Thymus (tissue), 11 donors: ENCODE measurements around the gene FGFBP1. TPM values are rescaled to one million over a fixed set of nuclear protein-coding genes. Genes with fewer than 3 reads are reported as not detected.

Experiments
- DNase-seq, 9 donors: peaks; one replicate each; pipeline ENCODE4 v3.0.0-alpha.2; 2013; ENCODE audit warnings: low spot score in 9 of 9, low read depth in 6 of 9, missing footprints in 1 of 9
- H3K27ac ChIP-seq, 2 donors: one replicate each; pipeline ENCODE4 v1.5.1; 2013; ENCODE audit warnings: control low read depth in 1 of 2, low read depth in 1 of 2, low read length in 1 of 2, mild to moderate bottlenecking in 1 of 2, moderate library complexity in 1 of 2
- H3K27me3 ChIP-seq, 2 donors: one replicate each; pipeline ENCODE4 v1.5.1; 2013; ENCODE audit warnings: low read length in 1 of 2; ENCODE audit not compliant: control insufficient read depth in 2 of 2, insufficient read depth in 1 of 2
- H3K36me3 ChIP-seq, 2 donors: one replicate each; pipeline ENCODE4 v1.5.1; 2013; ENCODE audit warnings: low read length in 1 of 2, mild to moderate bottlenecking in 1 of 2, moderate library complexity in 1 of 2; ENCODE audit not compliant: control insufficient read depth in 2 of 2, insufficient read depth in 2 of 2
- H3K4me1 ChIP-seq, 2 donors: one replicate each; pipeline ENCODE4 v1.5.1; 2013; ENCODE audit warnings: low read length in 2 of 2; ENCODE audit not compliant: control insufficient read depth in 2 of 2, insufficient read depth in 2 of 2
- H3K4me3 ChIP-seq, 2 donors: one replicate each; pipeline ENCODE4 v1.5.1; 2013; ENCODE audit warnings: low read length in 2 of 2, control low read depth in 1 of 2, mild to moderate bottlenecking in 1 of 2
- H3K9me3 ChIP-seq, 2 donors: one replicate each; pipeline ENCODE4 v1.5.1; 2013; ENCODE audit warnings: low read length in 1 of 2, mild to moderate bottlenecking in 1 of 2; ENCODE audit not compliant: control insufficient read depth in 2 of 2, insufficient read depth in 1 of 2
- WGBS: extraction: QIAGEN DNeasy Blood & Tissue Kit; methylation state at CpG from one replicate; pipeline ENCODE4 v1.1.7; 2013; 5-methylcytosine and 5-hydroxymethylcytosine counted together
- polyA plus RNA-seq: library from polyadenylated mRNA; stranded (reverse); fragments of 200-250 nt; gene quantifications from one replicate; pipeline ENCODE4 v1.2.3, GENCODE V29; 2013
- total RNA-seq: library from RNA; stranded (reverse); fragments of 120-200 nt; gene quantifications from one replicate; pipeline ENCODE4 v1.2.4, GENCODE V29; 2013
- donor health status: healthy.

FGFBP1 gene
- total and polyA plus RNA-seq, 2 donors, result 0.52 to 0.57 TPM

DNA sequence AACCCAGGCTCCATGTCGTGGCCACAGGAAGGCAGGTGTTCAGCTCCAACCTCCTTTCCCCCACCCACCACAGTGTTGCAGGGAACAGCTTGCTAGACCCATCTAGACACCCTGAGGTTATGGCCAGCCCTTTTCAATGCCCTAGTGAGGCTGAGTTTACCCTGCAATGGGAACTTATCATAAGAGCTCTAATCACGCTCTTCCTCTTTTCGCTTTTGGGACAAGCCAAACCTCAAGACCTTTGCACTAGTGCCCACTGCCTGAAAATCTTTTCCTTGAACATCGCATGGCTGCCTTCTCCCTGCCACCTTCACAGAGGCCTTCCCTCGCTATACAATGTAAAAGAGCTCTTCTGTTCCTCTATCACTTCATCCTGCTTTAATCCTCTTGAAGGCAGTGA is 26.8 kb upstream of the FGFBP1 start:
- peaks cover 20 to 36% of the 10 kb centered on the region in 2 donors for H3K4me1 ChIP-seq
- H3K27ac ChIP-seq, result no peak overlapping the region
- no peaks in the 10 kb centered on the region for H3K27me3 ChIP-seq
- no peaks in the 10 kb centered on the region for H3K36me3 ChIP-seq
- H3K9me3 ChIP-seq, result no peaks in the 10 kb centered on the region
- no peak for DNase-seq
- no peak overlapping the region for H3K4me3 ChIP-seq
- 81% methylated on average over 5 of the region's 5 CpGs for WGBS

- H3K36me3 ChIP-seq, result no peaks in the 10 kb centered on the region
- DNase-seq, result peak in 1 of 9 donors; percentile 46
- 87% methylated on average over 5 of the region's 5 CpGs for WGBS
- no peaks in the 10 kb centered on the region for H3K27me3 ChIP-seq
- no peak overlapping the region for H3K27ac ChIP-seq
- H3K9me3 ChIP-seq, result no peaks in the 10 kb centered on the region
- H3K4me3 ChIP-seq, result no peak overlapping the region
- H3K4me1 ChIP-seq, result peaks cover 20 to 37% of the 10 kb centered on the region in 2 donors
These were observed 25.6 kb upstream of the FGFBP1 start for GRCh38 chr4:15964159-15964558.

DNA sequence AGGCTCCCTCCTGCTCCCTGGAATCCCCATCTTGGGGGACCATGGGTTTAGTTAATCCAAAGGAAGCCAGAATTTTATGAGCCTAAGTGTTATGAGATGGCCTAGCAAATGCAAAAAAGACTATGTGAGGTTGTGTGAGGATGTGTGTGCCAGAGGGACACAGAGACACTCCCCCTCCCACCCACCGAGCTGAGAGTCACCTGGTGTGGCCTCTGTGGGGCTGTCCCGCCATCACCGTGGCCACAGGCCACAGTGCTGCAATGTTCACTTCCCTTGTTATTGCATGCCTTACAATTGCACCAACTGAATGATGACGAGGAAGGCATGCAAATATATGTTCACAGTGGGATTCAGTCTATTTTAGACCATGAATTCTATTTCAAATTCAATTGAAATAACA is 25.0 kb upstream of the FGFBP1 start:
- H3K27me3 ChIP-seq, result no peaks in the 10 kb centered on the region
- no peaks in the 10 kb centered on the region for H3K36me3 ChIP-seq
- DNase-seq, result peak in 1 of 9 donors; percentile 14
- WGBS, result 33% methylated on average over 4 of the region's 4 CpGs
- no peaks in the 10 kb centered on the region for H3K9me3 ChIP-seq
- H3K4me3 ChIP-seq, result no peak overlapping the region
- H3K27ac ChIP-seq, result peak overlapping the region in 1 of 2 donors; percentile 83
- H3K4me1 ChIP-seq, result peaks cover 20 to 37% of the 10 kb centered on the region in 2 donors

DNA sequence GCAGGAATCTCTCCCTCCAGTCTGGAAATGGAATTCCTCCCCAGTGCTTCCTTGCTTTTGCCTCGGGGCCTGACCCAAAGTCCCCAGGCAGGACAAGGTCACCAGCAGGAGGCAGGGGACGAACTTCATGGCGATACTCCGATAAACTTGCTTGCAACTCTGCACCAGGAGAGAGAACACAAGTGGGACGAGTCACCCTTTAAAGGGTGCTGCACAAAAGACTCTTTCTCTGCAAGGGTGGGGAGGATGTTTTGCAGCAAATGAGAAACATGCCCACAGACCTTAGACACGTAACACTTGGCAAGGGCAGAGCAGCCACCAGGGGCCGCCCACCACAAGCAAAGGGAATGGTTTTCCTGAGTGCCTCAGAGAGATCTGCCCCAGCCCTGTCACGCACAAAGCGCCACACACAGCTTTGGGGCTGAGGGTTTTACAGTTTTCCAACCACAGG is 24.5 kb upstream of the FGFBP1 start, which contains the start of gene FGFBP2:
FGFBP2 (minus strand) TSS at position 175 of the 451 bp plus-strand sequence; CDS start at position 129, 46 bp downstream.
- Histone ChIP-seq H3K27ac (peak within 1 kb of the TSS; percentile 80 to 83), H3K9me3 (no peaks in the 10 kb centered on the region), H3K4me1 (peaks cover 20 to 37% of the 10 kb centered on the region in 2 donors), H3K4me3 (peak within 1 kb of the TSS; percentile 1 to 30), H3K27me3 (no peaks in the 10 kb centered on the region), H3K36me3 (no peaks in the 10 kb centered on the region)
- whole genome bisulfite sequencing, result 41% methylated on average over 9 of the region's 9 CpGs
- DNase-seq, result peak in 7 of 9 donors; percentile 59 to 92 (median 73)

DNA sequence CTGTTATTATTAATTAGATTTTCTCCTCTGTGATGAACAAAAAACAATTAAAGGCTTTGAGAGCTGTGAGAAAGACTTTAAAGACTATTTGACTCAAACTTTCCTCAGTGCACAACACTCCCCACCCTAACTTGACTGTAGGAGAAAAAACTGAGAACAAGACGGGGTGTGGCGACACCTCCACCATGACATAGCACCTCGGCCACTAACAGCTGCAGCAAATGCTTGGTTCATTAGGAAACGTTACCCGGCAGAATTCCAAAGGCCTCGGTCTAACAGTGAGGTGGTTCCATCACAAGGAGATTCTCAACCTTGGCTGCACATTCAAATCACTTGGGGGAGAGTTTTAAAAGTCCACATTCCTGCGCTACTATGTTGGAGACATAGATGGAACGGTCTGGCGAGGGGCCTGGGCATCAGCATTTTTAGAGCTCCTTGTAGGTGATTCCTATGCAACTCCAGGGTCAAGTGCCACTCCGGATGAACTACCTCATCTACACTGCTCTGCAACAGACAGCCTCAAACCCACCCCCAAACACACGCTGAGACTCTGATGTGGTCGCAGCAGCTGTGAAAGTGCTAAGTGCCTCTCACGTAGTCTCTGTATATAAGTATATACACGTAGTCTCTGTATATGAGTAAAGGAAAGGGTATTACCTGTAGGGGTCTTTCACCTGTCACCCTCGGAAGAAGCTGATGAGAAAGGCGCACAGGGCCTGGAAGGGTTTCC is 23.4 kb upstream of the FGFBP1 start:
- H3K4me3 ChIP-seq, result peak overlapping the region; percentile 1 to 30
- no peaks in the 10 kb centered on the region for H3K36me3 ChIP-seq
- no peaks in the 10 kb centered on the region for H3K27me3 ChIP-seq
- peaks cover 20 to 37% of the 10 kb centered on the region in 2 donors for H3K4me1 ChIP-seq
- H3K9me3 ChIP-seq, result no peaks in the 10 kb centered on the region
- H3K27ac ChIP-seq, result peak overlapping the region; percentile 43 to 83
- DNase-seq, result peak in 8 of 9 donors; percentile 68 to 95 (median 84)
- 61% methylated on average over 16 of the region's 16 CpGs for WGBS

DNA sequence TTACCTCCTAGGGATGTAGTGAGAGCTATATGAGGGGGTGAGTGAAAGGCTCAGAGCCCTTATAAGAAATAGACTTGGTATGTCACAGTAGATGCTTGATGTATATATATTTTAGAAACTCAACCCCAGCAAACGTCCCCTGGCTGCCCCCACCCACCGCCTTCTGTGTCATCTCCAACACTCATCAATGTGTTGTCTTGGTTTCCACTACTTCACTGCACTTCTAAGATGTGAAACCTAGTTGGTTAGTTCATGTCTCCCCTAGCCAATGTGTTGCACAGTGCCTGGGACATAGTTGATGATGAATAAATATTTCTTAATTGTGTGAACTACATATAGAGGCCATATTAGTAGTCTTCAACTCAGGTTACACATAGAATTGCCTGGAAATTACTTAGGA is 20.0 kb upstream of the FGFBP1 start:
- H3K4me3 ChIP-seq, result no peak overlapping the region
- H3K9me3 ChIP-seq, result peaks cover 0 to 3% of the 10 kb centered on the region in 2 donors
- no peaks in the 10 kb centered on the region for H3K36me3 ChIP-seq
- H3K27me3 ChIP-seq, result no peaks in the 10 kb centered on the region
- 97% methylated on average over 2 of the region's 2 CpGs for WGBS
- no peak for DNase-seq
- peaks cover 18 to 30% of the 10 kb centered on the region in 2 donors for H3K4me1 ChIP-seq
- H3K27ac ChIP-seq, result no peak overlapping the region

- Histone ChIP-seq H3K36me3 (no peaks in the 10 kb centered on the region), H3K4me1 (peaks cover 0 to 10% of the 10 kb centered on the region in 2 donors), H3K27me3 (no peaks in the 10 kb centered on the region), H3K4me3 (no peak overlapping the region), H3K9me3 (peaks cover 0 to 3% of the 10 kb centered on the region in 2 donors), H3K27ac (no peak overlapping the region)
- peak in 7 of 9 donors; percentile 36 to 84 (median 65) for DNase-seq
- 65% methylated on average over 9 of the region's 9 CpGs for WGBS
These were observed 17.8 kb upstream of the FGFBP1 start for GRCh38 chr4:15956179-15956850.

DNA sequence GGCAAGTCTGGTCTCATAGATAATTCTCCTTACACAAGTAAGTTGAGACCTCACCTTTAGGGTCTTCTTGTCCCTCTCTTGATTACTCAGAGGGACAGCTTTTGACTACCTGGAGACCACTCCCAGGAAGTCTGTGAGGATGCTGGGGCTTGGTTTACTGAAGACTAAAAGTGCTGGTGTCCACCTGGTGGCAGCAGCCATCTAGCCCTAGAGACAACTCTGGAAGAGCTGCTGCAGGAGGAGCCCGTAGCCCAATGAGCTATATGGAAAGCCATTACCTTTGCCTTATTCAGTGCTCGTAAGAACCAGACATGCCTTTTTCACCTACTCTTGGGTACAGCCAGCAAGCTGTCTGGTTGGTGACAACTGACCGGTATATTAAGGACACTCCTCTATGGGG is 17.1 kb upstream of the FGFBP1 start:
- H3K27ac ChIP-seq, result no peak overlapping the region
- H3K36me3 ChIP-seq, result no peaks in the 10 kb centered on the region
- 97% methylated on average over 3 of the region's 3 CpGs for WGBS
- no peak for DNase-seq
- no peaks in the 10 kb centered on the region for H3K27me3 ChIP-seq
- no peak overlapping the region for H3K4me3 ChIP-seq
- peaks cover 0 to 3% of the 10 kb centered on the region in 2 donors for H3K9me3 ChIP-seq
- peaks cover 0 to 5% of the 10 kb centered on the region in 2 donors for H3K4me1 ChIP-seq

GRCh38 chr4:15953625-15954024 is 15.1 kb upstream of the FGFBP1 start:
- Histone ChIP-seq H3K27me3 (no peaks in the 10 kb centered on the region), H3K9me3 (peaks cover 0 to 3% of the 10 kb centered on the region in 2 donors), H3K36me3 (no peaks in the 10 kb centered on the region), H3K4me1 (no peaks in the 10 kb centered on the region), H3K4me3 (no peak overlapping the region), H3K27ac (no peak overlapping the region)
- 96% methylated on average over 5 of the region's 5 CpGs for WGBS
- DNase-seq, result no peak
